Thoracic aorta (tissue), 2 donors: ENCODE results near the gene MON1B. TPM values are rescaled to one million over a fixed set of nuclear protein-coding genes. Genes with fewer than 3 reads are reported as not detected.

ENCODE experiments used
- ATAC-seq: fragments of 150-250 bp; one replicate; pipeline ENCODE4 v1.8.0; 2017; ENCODE audit warnings: low read depth; ENCODE audit not compliant: insufficient number of reproducible peaks, low FRiP score
- DNase-seq: peaks from one replicate; pipeline ENCODE4 v3.0.0-alpha.2; 2020; ENCODE audit warnings: low spot score
- H3K27ac ChIP-seq, 2 donors: fragments of 200-600 bp; sonication (generic); 1 replicate in 1 of 2; 2 replicates in 1 of 2; pipeline ENCODE4 v1.5.1; 2016; ENCODE audit warnings: mild to moderate bottlenecking in 2 of 2, moderate library complexity in 2 of 2
- H3K27me3 ChIP-seq: fragments of 200-600 bp; sonication (generic); replicated peaks from 2 replicates; pipeline ENCODE4 v1.6.0; 2016; ENCODE audit warnings: mild to moderate bottlenecking; ENCODE audit not compliant: insufficient read depth
- H3K36me3 ChIP-seq: fragments of 200-600 bp; sonication (generic); one replicate; pipeline ENCODE4 v1.5.1; 2016
- H3K4me1 ChIP-seq, 2 donors: fragments of 200-600 bp; sonication (generic); 1 replicate in 1 of 2; 2 replicates in 1 of 2; pipeline versions ENCODE4 v1.5.1 to v1.6.0; 2016; ENCODE audit warnings: low read depth in 2 of 2, mild to moderate bottlenecking in 1 of 2; ENCODE audit not compliant: control insufficient read depth in 1 of 2
- H3K4me3 ChIP-seq: fragments of 200-600 bp; sonication (generic); 2 replicates; pipeline ENCODE4 v1.5.1; 2016; ENCODE audit warnings: mild to moderate bottlenecking
- H3K9me3 ChIP-seq: fragments of 200-600 bp; sonication (generic); 2 replicates; pipeline ENCODE4 v1.5.1; 2016
- total RNA-seq, 2 donors: library from RNA; depleted of rRNA; stranded (reverse); fragments of >200 nt; gene quantifications; one replicate each; pipeline versions ENCODE4 v1.1.0 to v1.2.3, GENCODE V29; 2016
- TF ChIP-seq, protein P1 (sequence below): fragments of 200-600 bp; sonication (generic); IDR thresholded peaks from one replicate; pipeline ENCODE4 v1.5.1; 2019; ENCODE audit warnings: antibody characterized with exemption

The MON1B gene
- total RNA-seq, 2 donors from 2014 or later = 21.8 to 42.5 TPM

GRCh38 chr16:77190190-77190477, 856 bp upstream of the MON1B start:
- TF ChIP-seq, protein P1, sequence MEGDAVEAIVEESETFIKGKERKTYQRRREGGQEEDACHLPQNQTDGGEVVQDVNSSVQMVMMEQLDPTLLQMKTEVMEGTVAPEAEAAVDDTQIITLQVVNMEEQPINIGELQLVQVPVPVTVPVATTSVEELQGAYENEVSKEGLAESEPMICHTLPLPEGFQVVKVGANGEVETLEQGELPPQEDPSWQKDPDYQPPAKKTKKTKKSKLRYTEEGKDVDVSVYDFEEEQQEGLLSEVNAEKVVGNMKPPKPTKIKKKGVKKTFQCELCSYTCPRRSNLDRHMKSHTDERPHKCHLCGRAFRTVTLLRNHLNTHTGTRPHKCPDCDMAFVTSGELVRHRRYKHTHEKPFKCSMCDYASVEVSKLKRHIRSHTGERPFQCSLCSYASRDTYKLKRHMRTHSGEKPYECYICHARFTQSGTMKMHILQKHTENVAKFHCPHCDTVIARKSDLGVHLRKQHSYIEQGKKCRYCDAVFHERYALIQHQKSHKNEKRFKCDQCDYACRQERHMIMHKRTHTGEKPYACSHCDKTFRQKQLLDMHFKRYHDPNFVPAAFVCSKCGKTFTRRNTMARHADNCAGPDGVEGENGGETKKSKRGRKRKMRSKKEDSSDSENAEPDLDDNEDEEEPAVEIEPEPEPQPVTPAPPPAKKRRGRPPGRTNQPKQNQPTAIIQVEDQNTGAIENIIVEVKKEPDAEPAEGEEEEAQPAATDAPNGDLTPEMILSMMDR = no peak
- DNase-seq (no peak), ATAC-seq (no peak)
- peaks cover 14 to 24% of the 10 kb centered on the region in 2 donors for H3K4me1 ChIP-seq
- peaks cover 11% of the 10 kb centered on the region for H3K36me3 ChIP-seq
- no peaks in the 10 kb centered on the region for H3K27me3 ChIP-seq
- peak overlapping the region; percentile 98 for H3K4me3 ChIP-seq
- no peaks in the 10 kb centered on the region for H3K9me3 ChIP-seq
- H3K27ac ChIP-seq = peak overlapping the region; percentile 97 to 98

- peaks cover 14 to 24% of the 10 kb centered on the region in 2 donors for H3K4me1 ChIP-seq
- TF ChIP-seq, protein P1 = no peak
- peaks cover 21% of the 10 kb centered on the region for H3K36me3 ChIP-seq
- H3K27me3 ChIP-seq = no peaks in the 10 kb centered on the region
- ATAC-seq (peak; percentile 20), DNase-seq (no peak)
- peak overlapping the region; percentile 97 to 98 for H3K27ac ChIP-seq
- peak overlapping the region; percentile 98 for H3K4me3 ChIP-seq
- H3K9me3 ChIP-seq = no peaks in the 10 kb centered on the region
Measured at GRCh38 chr16:77191259-77191969, 424 bp downstream of the MON1B start.

DNA sequence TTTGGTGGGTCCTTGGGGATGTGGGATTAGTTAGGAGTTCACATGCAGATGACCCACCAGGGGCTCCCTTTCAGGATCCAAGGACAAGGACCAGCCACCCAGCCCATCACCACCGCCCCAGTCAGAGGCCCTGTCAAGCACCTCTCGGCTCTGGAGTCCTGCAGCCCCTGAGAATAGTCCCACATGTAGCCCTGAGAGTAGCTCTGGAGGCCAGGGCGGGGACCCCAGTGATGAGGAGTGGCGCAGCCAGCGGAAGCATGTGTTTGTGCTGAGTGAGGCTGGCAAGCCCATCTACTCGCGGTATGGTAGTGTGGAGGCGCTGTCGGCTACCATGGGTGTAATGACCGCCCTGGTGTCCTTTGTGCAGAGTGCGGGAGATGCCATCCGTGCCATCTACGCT, 2.4 kb downstream of the MON1B start:
- no peaks in the 10 kb centered on the region for H3K27me3 ChIP-seq
- TF ChIP-seq, protein P1 = no peak
- peaks cover 34% of the 10 kb centered on the region for H3K36me3 ChIP-seq

GRCh38 chr16:77194295-77195231, 3.6 kb downstream of the MON1B start:
- TF ChIP-seq, protein P1 = no peak
- no peak for DNase-seq
- Histone ChIP-seq H3K27me3 (no peaks in the 10 kb centered on the region), H3K4me1 (peaks cover 14 to 24% of the 10 kb centered on the region in 2 donors), H3K9me3 (no peaks in the 10 kb centered on the region), H3K36me3 (peaks cover 40% of the 10 kb centered on the region), H3K27ac (no peak overlapping the region), H3K4me3 (no peak overlapping the region)
- no peak for ATAC-seq

More for the DNA sequence above, 2.4 kb downstream of the MON1B start:
- DNase-seq = no peak
- Histone ChIP-seq H3K27ac (no peak overlapping the region), H3K4me3 (no peak overlapping the region), H3K9me3 (no peaks in the 10 kb centered on the region), H3K4me1 (peaks cover 14 to 24% of the 10 kb centered on the region in 2 donors)
- ATAC-seq = no peak

DNA sequence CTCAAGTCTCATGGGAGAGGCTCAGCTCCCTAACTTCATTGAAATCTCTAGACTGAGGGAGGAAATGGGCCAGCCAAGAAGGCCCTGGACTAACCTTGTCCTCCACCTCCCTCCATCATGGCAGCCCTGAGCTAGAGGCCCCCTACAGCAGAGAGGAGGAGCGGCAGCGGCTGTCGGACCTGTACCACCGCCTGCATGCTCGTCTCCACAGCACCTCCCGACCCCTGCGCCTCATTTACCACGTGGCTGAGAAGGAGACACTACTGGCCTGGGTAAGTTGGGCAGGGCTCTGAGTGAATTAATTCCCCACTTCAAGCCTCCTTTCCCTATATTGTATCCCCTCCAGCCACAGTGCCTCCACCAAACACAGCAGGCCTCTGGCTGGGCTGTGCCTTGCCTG, 4.4 kb downstream of the MON1B start:
- no peak overlapping the region for H3K4me3 ChIP-seq

More for the DNA sequence above, 4.4 kb downstream of the MON1B start:
- no peak for ATAC-seq
- Histone ChIP-seq H3K9me3 (no peaks in the 10 kb centered on the region), H3K27ac (no peak overlapping the region), H3K27me3 (no peaks in the 10 kb centered on the region), H3K4me1 (peaks cover 14 to 24% of the 10 kb centered on the region in 2 donors), H3K36me3 (peaks cover 40% of the 10 kb centered on the region)
- TF ChIP-seq, protein P1 = no peak
- DNase-seq = no peak
